ENCODE data around the gene KCTD1. TPM values are rescaled to one million over a fixed set of nuclear protein-coding genes. Genes with fewer than 3 reads are reported as not detected.
A peak's percentile ranks its signal among the peaks of the same experiment; 100 is the strongest.

KCTD1 gene
- total and polyA plus RNA-seq, 2 of the 8 experiments (the other 6 are each of a cell fraction or from before 2014, with no cell fraction given): 7.7 to 14.0 TPM

GRCh38 chr18:26414901-26415440, 133.4 kb downstream of the KCTD1 start:
- CTCF ChIA-PET (ENCODE audit: partially characterized antibody): interaction anchor here (1.9 to 2.0 kb wide), 2 partner anchors 8 to 31 kb away, joined by 6 to 10 read pairs; no protein-coding TSS in a partner anchor
- no peak for DNase-seq (ENCODE audit: low read depth in 1 of 2, low spot score in 2 of 2)
- TF ChIP-seq E2F6 (IDR thresholded peaks at IDR 0.05) (no peak), CTCF (IDR thresholded peaks at IDR 0.05; ENCODE audit: control extremely low read depth in 1 of 3, insufficient read depth in 1 of 3, low read depth in 1 of 3, low read length in 3 of 3) (no peak), MAFK (IDR thresholded peaks at IDR 0.05; ENCODE audit: low read depth, low read length) (no peak), CBX8 (IDR thresholded peaks at IDR 0.05; ENCODE audit: borderline replicate concordance, low read depth, low read length) (no peak), CEBPB (IDR thresholded peaks at IDR 0.05; ENCODE audit: low read depth, low read length) (no peak), TCF12 (IDR thresholded peaks at IDR 0.05; ENCODE audit: low read depth, low read length) (no peak), RNF2 (IDR thresholded peaks at IDR 0.05; ENCODE audit: borderline replicate concordance, low read depth, low read length, missing control alignments, poor library complexity, severe bottlenecking) (no peak), SAP30 (IDR thresholded peaks at IDR 0.05; ENCODE audit: insufficient read depth, insufficient replicate concordance, low read length) (no peak), CBX5 (IDR thresholded peaks at IDR 0.05; ENCODE audit: low read depth, low read length) (no peak)

More at GRCh38 chr18:26414901-26415440, 133.4 kb downstream of the KCTD1 start:
- H3K79me1 ChIP-seq (ENCODE audit: low read depth, low read length): no peaks in the 10 kb centered on the region
- no peak for FAIRE-seq
- H3K79me2 ChIP-seq (ENCODE audit: control insufficient read depth in 1 of 2, insufficient read depth in 2 of 2, low read length in 2 of 2): no peaks in the 10 kb centered on the region
- no peak overlapping the region for H2BK12ac ChIP-seq (ENCODE audit: low read depth, low read length)
- no peak overlapping the region for H3K9ac ChIP-seq (replicated peaks in 1 of 4; ENCODE audit: extremely low read depth in 1 of 4, low read depth in 3 of 4, low read length in 3 of 4)
- no peak overlapping the region for H3K23ac ChIP-seq (ENCODE audit: insufficient read length)
- peak overlapping the region in 1 of 4 experiments; percentile 29; a peak in 2 of 8 replicates for H3K4me3 ChIP-seq (ENCODE audit: extremely low read depth in 1 of 4, insufficient read depth in 2 of 4, low read depth in 3 of 4, low read length in 4 of 4)
- H3K4me2 ChIP-seq (ENCODE audit: insufficient read depth in 1 of 2, low read depth in 2 of 2, low read length in 2 of 2): peak overlapping the region; percentile 44 to 68
- peak overlapping the region; percentile 72; the same call in 1 of the 2 replicates for H2BK5ac ChIP-seq (ENCODE audit: low read depth, low read length)
- no peaks in the 10 kb centered on the region for H3K9me3 ChIP-seq (ENCODE audit: insufficient read depth in 2 of 2, low read depth in 1 of 2, low read length in 1 of 2)
- no peaks in the 10 kb centered on the region for H3K27me3 ChIP-seq (replicated peaks in 1 of 4; ENCODE audit: control insufficient read depth in 3 of 4, extremely low read depth in 1 of 4, insufficient read depth in 3 of 4, low read length in 3 of 4)
- no peak overlapping the region for H4K8ac ChIP-seq (ENCODE audit: extremely low read depth, insufficient read depth, low read length)
- no peak overlapping the region for H3K14ac ChIP-seq (ENCODE audit: insufficient read length)
- H3K23me2 ChIP-seq (ENCODE audit: low read depth, low read length): 0 out of 2 replicates have a peak, but pooled peaks cover 2% of the 10 kb centered on the region
- no peak overlapping the region for H2AK5ac ChIP-seq (ENCODE audit: low read depth, low read length)
- no peaks in the 10 kb centered on the region for H4K20me1 ChIP-seq (replicated peaks in 1 of 2; ENCODE audit: control insufficient read depth in 1 of 2, insufficient read depth in 2 of 2, low read length in 2 of 2)
- H2BK20ac ChIP-seq (ENCODE audit: low read length): no peak overlapping the region
- H3K4me1 ChIP-seq (replicated peaks in 1 of 4; ENCODE audit: control insufficient read depth in 3 of 4, insufficient read depth in 4 of 4, low read length in 3 of 4): peaks cover 0 to 8% (median 6%) of the 10 kb centered on the region in 4 experiments; a peak in 5 of 7 replicates
- H2BK120ac ChIP-seq (replicated peaks; ENCODE audit: low read depth, low read length): no peak overlapping the region
- H4K5ac ChIP-seq (ENCODE audit: insufficient read length, low read depth, low read length): peak overlapping the region; percentile 58
- no peak overlapping the region for H2BK15ac ChIP-seq (ENCODE audit: low read length)
- no peak overlapping the region for H2AFZ ChIP-seq (ENCODE audit: low read length)
- no peak overlapping the region; the same call in 1 of the 2 replicates for H3K27ac ChIP-seq (ENCODE audit: low read depth, low read length)
- POLR2A ChIA-PET (ENCODE audit: partially characterized antibody): no interaction called here
- H3K4ac ChIP-seq (replicated peaks; ENCODE audit: insufficient read length, low read depth, low read length): no peak overlapping the region
- no peak overlapping the region for H3K56ac ChIP-seq (replicated peaks; ENCODE audit: insufficient read length, low read depth, low read length)
- no peaks in the 10 kb centered on the region for H3K36me3 ChIP-seq (ENCODE audit: control insufficient read depth in 2 of 4, insufficient read depth in 4 of 4, low read length in 3 of 4)
- H4K91ac ChIP-seq (replicated peaks; ENCODE audit: insufficient read length, low read length): no peak overlapping the region
- 15% methylated on average over 4 of the region's 4 CpGs; no CpG with 5 or more reads in 1 of the 2 experiments for WGBS, 2 experiments (ENCODE audit: extremely low coverage in 1 of 2, insufficient coverage in 1 of 2, insufficient read length in 1 of 2, insufficient replicate concordance in 2 of 2, low coverage in 1 of 2, low lambda C conversion rate in 2 of 2, missing lambda C conversion rate in 1 of 2)
- H3K18ac ChIP-seq (ENCODE audit: extremely low read depth, low read length): no peak overlapping the region

All from H1 (cell line).